GM23338 (cell line): Measurements from ENCODE around the gene DYRK1A. TPM values are rescaled to one million over a fixed set of nuclear protein-coding genes. Genes with fewer than 3 reads are reported as not detected.

Experiments used
- ATAC-seq: fragments of 200-7000 bp; cut with Tn5 transposase; 3 replicates; pipeline ENCODE4 v1.9.1; 2020
- DNase-seq: peaks from one replicate; pipeline ENCODE4 v3.0.0-alpha.2; 2015; ENCODE audit warnings: low spot score
- H2AFZ ChIP-seq: fragments of 200-600 bp; sonication (generic); 2 replicates; pipeline ENCODE4 v1.8.0; 2016; ENCODE audit warnings: antibody characterized with exemption, mild to moderate bottlenecking, moderate library complexity
- H3F3A ChIP-seq: fragments of 200-600 bp; sonication (generic); replicated peaks from 2 replicates; pipeline ENCODE4 v1.8.0; 2017; ENCODE audit warnings: antibody characterized with exemption, mixed run types, low read depth
- H3K27ac ChIP-seq: fragments of 200-600 bp; sonication (generic); 2 replicates; pipeline ENCODE4 v1.6.1; 2016; ENCODE audit warnings: low read depth
- H3K27me3 ChIP-seq: fragments of 200-600 bp; sonication (generic); 2 replicates; pipeline ENCODE4 v1.8.0; 2016; ENCODE audit warnings: mild to moderate bottlenecking, mixed run types, moderate library complexity; ENCODE audit not compliant: insufficient read depth
- H3K36me3 ChIP-seq: fragments of 200-600 bp; sonication (generic); 2 replicates; pipeline ENCODE4 v1.8.0; 2016; ENCODE audit warnings: mild to moderate bottlenecking; ENCODE audit not compliant: insufficient read depth
- H3K4me1 ChIP-seq: fragments of 200-600 bp; sonication (generic); 2 replicates; pipeline ENCODE4 v1.8.0; 2016; ENCODE audit warnings: mild to moderate bottlenecking, moderate library complexity; ENCODE audit not compliant: insufficient read depth
- H3K4me2 ChIP-seq: fragments of 200-600 bp; sonication (generic); 2 replicates; pipeline ENCODE4 v1.7.1; 2017; ENCODE audit warnings: mixed run types
- H3K4me3 ChIP-seq: fragments of 200-600 bp; sonication (generic); 2 replicates; pipeline ENCODE4 v1.6.1; 2016; ENCODE audit warnings: mixed run types
- H3K79me2 ChIP-seq: fragments of 200-600 bp; sonication (generic); replicated peaks from 2 replicates; pipeline ENCODE4 v1.8.0; 2017; ENCODE audit warnings: mild to moderate bottlenecking; ENCODE audit not compliant: insufficient read depth
- H3K9me2 ChIP-seq: fragments of 200-600 bp; sonication (generic); 2 replicates; pipeline ENCODE4 v1.8.0; 2017; ENCODE audit not compliant: insufficient read depth
- H4K20me1 ChIP-seq: fragments of 200-600 bp; sonication (generic); replicated peaks from 2 replicates; pipeline ENCODE4 v1.8.0; 2017; ENCODE audit warnings: mild to moderate bottlenecking; ENCODE audit not compliant: insufficient read depth
- H3K27ac Mint-ChIP-seq: 2 replicates; pipeline ENCODE4 v1.8.0; 2020; ENCODE audit warnings: inconsistent platforms, mild to moderate bottlenecking, moderate library complexity, mixed read lengths
- H3K27me3 Mint-ChIP-seq: 3 replicates; pipeline ENCODE4 v1.8.0; 2022; ENCODE audit warnings: low read depth, mild to moderate bottlenecking, moderate library complexity, mixed read lengths, inconsistent platforms; ENCODE audit not compliant: insufficient read depth, poor library complexity
- H3K36me3 Mint-ChIP-seq: 3 replicates; pipeline ENCODE4 v1.8.0; 2021; ENCODE audit warnings: low read depth, mild to moderate bottlenecking, inconsistent platforms, moderate library complexity, mixed read lengths
- H3K4me1 Mint-ChIP-seq: 3 replicates; pipeline ENCODE4 v1.8.0; 2020; ENCODE audit warnings: mild to moderate bottlenecking, inconsistent platforms, mixed read lengths
- H3K4me3 Mint-ChIP-seq: 3 replicates; pipeline ENCODE4 v1.8.0; 2021; ENCODE audit warnings: moderate library complexity, mild to moderate bottlenecking, inconsistent platforms, mixed read lengths
- H3K9me3 Mint-ChIP-seq: 3 replicates; pipeline ENCODE4 v1.8.0; 2020; ENCODE audit warnings: moderate library complexity, mild to moderate bottlenecking, inconsistent platforms, mixed read lengths
- CTCF ChIP-seq, 2 experiments: fragments of 200-600 bp in 1 of 2; sonication (generic) in 1 of 2; conservative IDR thresholded peaks; 2 replicates each; pipeline versions ENCODE4 v1.5.1 to v1.6.1; 2016 to 2017; ENCODE audit warnings: antibody characterized with exemption in 2 of 2, low read depth in 2 of 2, mild to moderate bottlenecking in 2 of 2, moderate library complexity in 1 of 2
- ETS1 ChIP-seq: IDR thresholded peaks from 2 replicates; pipeline ENCODE4 v1.6.1; 2016; ENCODE audit warnings: antibody characterized with exemption
- EZH2phosphoT487 ChIP-seq: fragments of 200-600 bp; sonication (generic); IDR thresholded peaks from one replicate; pipeline ENCODE4 v1.8.1; 2018; ENCODE audit warnings: antibody characterized with exemption; ENCODE audit not compliant: unreplicated experiment
- JUNB ChIP-seq: IDR thresholded peaks from one replicate; pipeline ENCODE4 v1.6.1; 2016; ENCODE audit warnings: antibody characterized with exemption; ENCODE audit not compliant: unreplicated experiment
- POLR2AphosphoS5 ChIP-seq: IDR thresholded peaks from 2 replicates; pipeline ENCODE4 v1.6.1; 2016; ENCODE audit warnings: antibody characterized with exemption, low read depth
- ZNF462 ChIP-seq: fragments of 250-450 bp; sonication (Bioruptor Pico); IDR thresholded peaks from 2 replicates; pipeline ENCODE4 v1.5.0; 2020; ENCODE audit warnings: mild to moderate bottlenecking, moderate library complexity
- polyA plus RNA-seq: library from polyadenylated mRNA; unstranded; fragments of >200 nt; fragmentation: Nextera tagmentation; extraction: Ambion mirVana; gene quantifications from 2 replicates; pipeline ENCODE4 v1.2.1, GENCODE V29; 2016
- total RNA-seq: library from RNA; depleted of rRNA; stranded (reverse); fragments of >200 nt; shearing (Covaris generic); gene quantifications from 2 replicates; pipeline ENCODE4 v1.2.3, GENCODE V29; 2014

DYRK1A gene
- total and polyA plus RNA-seq, 2 experiments from 2014 or later, result 10.3 to 84.7 TPM

- TF ChIP-seq ZNF462 (CRISPR knock-in tag), result no peak
- TF ChIP-seq POLR2AphosphoS5, result no peak
- TF ChIP-seq ETS1, result no peak
- no peak for TF ChIP-seq EZH2phosphoT487
These were observed 123.5 kb downstream of the DYRK1A start (continued) for GRCh38 chr21:37490084-37490483.

GRCh38 chr21:37496972-37497371, 130.4 kb downstream of the DYRK1A start:
- ATAC-seq (no peak), DNase-seq (peak; percentile 15)
- no peak overlapping the region for H2AFZ ChIP-seq
- peaks cover 27% of the 10 kb centered on the region for H3K79me2 ChIP-seq
- Mint-ChIP-seq H3K4me3 (no peak overlapping the region), H3K27ac (no peak overlapping the region; the same call in 1 of the 2 replicates), H3K9me3 (no peaks in the 10 kb centered on the region), H3K4me1 (peaks cover 50% of the 10 kb centered on the region), H3K27me3 (peaks cover 2% of the 10 kb centered on the region), H3K36me3 (peaks cover 44% of the 10 kb centered on the region)
- no peak overlapping the region for H3K4me3 ChIP-seq
- 0 out of 2 replicates have a peak overlapping the region, but pooled peaks have one; percentile 21 for H3K4me2 ChIP-seq
- no peaks in the 10 kb centered on the region for H3K9me2 ChIP-seq
- H4K20me1 ChIP-seq, result no peaks in the 10 kb centered on the region
- TF ChIP-seq CTCF (conservative IDR thresholded peaks at IDR 0.05; ENCODE audit: low read depth in 2 of 2) (peak; percentile 39 to 54; a peak in 3 of 4 replicates), JUNB (no peak)
- peaks cover 39% of the 10 kb centered on the region for H3K4me1 ChIP-seq
- no peak overlapping the region for H3K27ac ChIP-seq
- H3K36me3 ChIP-seq, result no peaks in the 10 kb centered on the region; the same call in 1 of the 2 replicates
- H3F3A ChIP-seq, result no peaks in the 10 kb centered on the region
- no peaks in the 10 kb centered on the region for H3K27me3 ChIP-seq
